HepG2 (cell line): ENCODE measurements around the gene ZP2. TPM values are rescaled to one million over a fixed set of nuclear protein-coding genes. Genes with fewer than 3 reads are reported as not detected.

Experiments
- ATF5 ChIP-seq: sonication (generic); formaldehyde crosslinking; IDR thresholded peaks from 2 replicates; pipeline ENCODE4 v1.4.0; 2020; ENCODE audit warnings: mild to moderate bottlenecking, low read depth, missing genetic modification reagents
- BCL6 ChIP-seq: IDR thresholded peaks from 2 replicates; pipeline ENCODE4 v1.6.1; 2016; ENCODE audit warnings: missing genetic modification reagents, missing compliant biosample characterization
- BORCS8-MEF2B ChIP-seq: sonication (generic); formaldehyde crosslinking; IDR thresholded peaks from 2 replicates; pipeline ENCODE4 v1.8.0; 2022; ENCODE audit warnings: mild to moderate bottlenecking, missing genetic modification reagents
- CBX5 ChIP-seq: sonication (generic); formaldehyde crosslinking; IDR thresholded peaks from 2 replicates; pipeline ENCODE4 v1.4.0; 2020; ENCODE audit warnings: missing genetic modification reagents, borderline replicate concordance
- CEBPG ChIP-seq: IDR thresholded peaks from 2 replicates; pipeline ENCODE4 v1.6.1; 2016
- FOXO4 ChIP-seq: sonication (generic); formaldehyde crosslinking; conservative IDR thresholded peaks from 2 replicates; pipeline ENCODE4 v1.8.1; 2023; ENCODE audit warnings: missing genetic modification reagents
- HMGXB3 ChIP-seq: sonication (generic); formaldehyde crosslinking; IDR thresholded peaks from 2 replicates; pipeline ENCODE4 v1.4.0; 2020; ENCODE audit warnings: missing genetic modification reagents, borderline replicate concordance
- HOXD1 ChIP-seq: sonication (generic); formaldehyde crosslinking; IDR thresholded peaks from 2 replicates; pipeline ENCODE4 v1.5.0; 2020; ENCODE audit warnings: missing genetic modification reagents
- MYC ChIP-seq: sonication (generic); formaldehyde crosslinking; IDR thresholded peaks from 2 replicates; pipeline ENCODE4 v1.9.0; 2021; ENCODE audit warnings: missing genetic modification reagents, borderline replicate concordance
- NR2C2 ChIP-seq: sonication (generic); formaldehyde crosslinking; IDR thresholded peaks from 2 replicates; pipeline ENCODE4 v1.4.0; 2020; ENCODE audit warnings: missing genetic modification reagents, mild to moderate bottlenecking, moderate library complexity, borderline replicate concordance
- NR2F1 ChIP-seq, 2 experiments: fragments of 450-650 bp in 1 of 2; formaldehyde crosslinking in 1 of 2; IDR thresholded peaks; 2 replicates each; pipeline versions ENCODE4 v1.5.0 to v1.6.1; 2016 to 2020; ENCODE audit warnings: mild to moderate bottlenecking in 1 of 2, missing compliant biosample characterization in 1 of 2, missing genetic modification reagents in 1 of 2, moderate library complexity in 1 of 2
- RARA ChIP-seq: IDR thresholded peaks from 2 replicates; pipeline ENCODE4 v1.6.1; 2016; ENCODE audit warnings: missing genetic modification reagents, missing compliant biosample characterization
- RORA ChIP-seq: sonication (generic); formaldehyde crosslinking; IDR thresholded peaks from 2 replicates; pipeline ENCODE4 v1.5.0; 2020; ENCODE audit warnings: mild to moderate bottlenecking, missing genetic modification reagents, moderate library complexity
- SOX6 ChIP-seq, 2 experiments: fragments of 450-650 bp in 1 of 2; sonication (generic) in 1 of 2; formaldehyde crosslinking in 1 of 2; IDR thresholded peaks; 2 replicates each; pipeline versions ENCODE4 v1.4.0 to v1.6.1; 2017 to 2020; ENCODE audit warnings: antibody characterized with exemption in 1 of 2, mild to moderate bottlenecking in 1 of 2, missing genetic modification reagents in 1 of 2
- ZNF768 ChIP-seq: sonication (generic); formaldehyde crosslinking; IDR thresholded peaks from 2 replicates; pipeline ENCODE4 v1.4.0; 2020; ENCODE audit warnings: missing genetic modification reagents
- ZSCAN25 ChIP-seq: sonication (generic); formaldehyde crosslinking; IDR thresholded peaks from 2 replicates; pipeline ENCODE4 v1.8.0; 2022; ENCODE audit warnings: mild to moderate bottlenecking, missing genetic modification reagents
- polyA plus RNA-seq, 8 experiments: library from polyadenylated mRNA; depleted of rRNA in 3 of 8; stranded (reverse) in 7 of 8; unstranded in 1 of 8; fragments of >200 nt; fragmentation: Illumina TruSeq in 4 of 8; extraction: Trizol in 4 of 8; gene quantifications; 2 replicates each; pipeline versions ENCODE4 v1.2.1 to v1.2.3, GENCODE V29; 2011 to 2016; ENCODE audit warnings: low read depth in 4 of 8, missing spikeins in 1 of 8, mixed read lengths in 1 of 8; ENCODE audit not compliant: insufficient read depth in 1 of 8
- total RNA-seq, 5 experiments: library from RNA; depleted of rRNA; stranded (reverse); fragments of >200 nt; fragmentation: Illumina TruSeq; extraction: Trizol; gene quantifications; 2 replicates each; pipeline ENCODE4 v1.2.3, GENCODE V29; 2016; ENCODE audit warnings: low read depth in 1 of 5
- TF ChIP-seq, protein P1 (sequence below): sonication (generic); formaldehyde crosslinking; IDR thresholded peaks from 2 replicates; pipeline ENCODE4 v1.9.0; 2021; ENCODE audit warnings: missing genetic modification reagents, borderline replicate concordance

The ZP2 gene
- total and polyA plus RNA-seq, 2 of the 13 experiments (the other 11 are each of a cell fraction or from before 2014, with no cell fraction given), result not detected

GRCh38 chr16:21205303-21205702 lies 6.1 kb downstream of the ZP2 start (continued):
- TF ChIP-seq NR2F1 (CRISPR knock-in tag; IDR thresholded peaks at IDR 0.05) (0 out of 4 replicates have a peak, but pooled peaks have one; percentile 42 to 49), BCL6 (CRISPR knock-in tag) (0 out of 2 replicates have a peak, but pooled peaks have one; percentile 26), ATF5 (CRISPR knock-in tag) (no peak), MYC (CRISPR knock-in tag) (no peak), ZSCAN25 (CRISPR knock-in tag) (no peak), BORCS8-MEF2B (CRISPR knock-in tag) (no peak), HOXD1 (no peak), HMGXB3 (no peak), CBX5 (no peak), NR2C2 (CRISPR knock-in tag) (peak; percentile 53; the same call in 1 of the 2 replicates), FOXO4 (CRISPR knock-in tag) (0 out of 2 replicates have a peak, but pooled peaks have one; percentile 34), ZNF768 (no peak; the same call in 1 of the 2 replicates), SOX6 (IDR thresholded peaks at IDR 0.05) (no peak), SOX6 (CRISPR knock-in tag; IDR thresholded peaks at IDR 0.05) (peak; percentile 54; the same call in 1 of the 2 replicates), CEBPG (CRISPR knock-in tag) (peak; percentile 38; the same call in 1 of the 2 replicates), RORA (no peak), RARA (0 out of 2 replicates have a peak, but pooled peaks have one; percentile 24)
- TF ChIP-seq, protein P1, sequence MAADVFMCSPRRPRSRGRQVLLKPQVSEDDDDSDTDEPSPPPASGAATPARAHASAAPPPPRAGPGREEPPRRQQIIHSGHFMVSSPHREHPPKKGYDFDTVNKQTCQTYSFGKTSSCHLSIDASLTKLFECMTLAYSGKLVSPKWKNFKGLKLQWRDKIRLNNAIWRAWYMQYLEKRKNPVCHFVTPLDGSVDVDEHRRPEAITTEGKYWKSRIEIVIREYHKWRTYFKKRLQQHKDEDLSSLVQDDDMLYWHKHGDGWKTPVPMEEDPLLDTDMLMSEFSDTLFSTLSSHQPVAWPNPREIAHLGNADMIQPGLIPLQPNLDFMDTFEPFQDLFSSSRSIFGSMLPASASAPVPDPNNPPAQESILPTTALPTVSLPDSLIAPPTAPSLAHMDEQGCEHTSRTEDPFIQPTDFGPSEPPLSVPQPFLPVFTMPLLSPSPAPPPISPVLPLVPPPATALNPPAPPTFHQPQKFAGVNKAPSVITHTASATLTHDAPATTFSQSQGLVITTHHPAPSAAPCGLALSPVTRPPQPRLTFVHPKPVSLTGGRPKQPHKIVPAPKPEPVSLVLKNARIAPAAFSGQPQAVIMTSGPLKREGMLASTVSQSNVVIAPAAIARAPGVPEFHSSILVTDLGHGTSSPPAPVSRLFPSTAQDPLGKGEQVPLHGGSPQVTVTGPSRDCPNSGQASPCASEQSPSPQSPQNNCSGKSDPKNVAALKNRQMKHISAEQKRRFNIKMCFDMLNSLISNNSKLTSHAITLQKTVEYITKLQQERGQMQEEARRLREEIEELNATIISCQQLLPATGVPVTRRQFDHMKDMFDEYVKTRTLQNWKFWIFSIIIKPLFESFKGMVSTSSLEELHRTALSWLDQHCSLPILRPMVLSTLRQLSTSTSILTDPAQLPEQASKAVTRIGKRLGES, result no peak
